ENCODE data around the gene PAFAH2. TPM values are rescaled to one million over a fixed set of nuclear protein-coding genes. Genes with fewer than 3 reads are reported as not detected.

PAFAH2 gene
- total and polyA plus RNA-seq, 2 of the 13 experiments (the other 11 are each of a cell fraction or from before 2014, with no cell fraction given) = 6.9 to 9.4 TPM

- peak; percentile 78 for TF ChIP-seq GMEB2 (CRISPR knock-in tag; IDR thresholded peaks at IDR 0.05; ENCODE audit: low read depth)
- no peak for TF ChIP-seq CHD4 (IDR thresholded peaks at IDR 0.05; ENCODE audit: borderline replicate concordance, low read length)
- TF ChIP-seq ZNF614 (CRISPR knock-in tag; IDR thresholded peaks at IDR 0.05; ENCODE audit: borderline replicate concordance) = peak; percentile 96
- peak; percentile 62; the same call in 1 of the 2 replicates for TF ChIP-seq ZNF142 (CRISPR knock-in tag; IDR thresholded peaks at IDR 0.05)
- TF ChIP-seq ZNF263 (CRISPR knock-in tag; IDR thresholded peaks at IDR 0.05) = peak; percentile 75; the same call in 1 of the 2 replicates
- TF ChIP-seq YEATS4 (CRISPR knock-in tag; IDR thresholded peaks at IDR 0.05; ENCODE audit: borderline replicate concordance) = peak; percentile 98
- no peak for TF ChIP-seq ZNF577 (CRISPR knock-in tag; IDR thresholded peaks at IDR 0.05; ENCODE audit: borderline replicate concordance, low read depth)
- no peak for TF ChIP-seq ZNF891 (CRISPR knock-in tag; IDR thresholded peaks at IDR 0.05)
- TF ChIP-seq NKX3-1 (CRISPR knock-in tag; IDR thresholded peaks at IDR 0.05) = no peak
- TF ChIP-seq SMC3 (IDR thresholded peaks at IDR 0.05; ENCODE audit: low read length) = peak; percentile 90
- peak; percentile 93 for TF ChIP-seq ZFP90 (CRISPR knock-in tag; IDR thresholded peaks at IDR 0.05; ENCODE audit: borderline replicate concordance)
- 0 out of 2 replicates have a peak, but pooled peaks have one; percentile 1 for TF ChIP-seq ZNF180 (CRISPR knock-in tag; IDR thresholded peaks at IDR 0.05; ENCODE audit: borderline replicate concordance, low read depth)
- no peak; the same call in 1 of the 2 replicates for TF ChIP-seq ZNF460 (CRISPR knock-in tag; IDR thresholded peaks at IDR 0.05; ENCODE audit: borderline replicate concordance)
- no peak for TF ChIP-seq PRMT3 (CRISPR knock-in tag; IDR thresholded peaks at IDR 0.05; ENCODE audit: borderline replicate concordance, low read depth)
- TF ChIP-seq MIER2 (CRISPR knock-in tag; IDR thresholded peaks at IDR 0.05) = peak; percentile 87; the same call in 1 of the 2 replicates
- TF ChIP-seq, protein P1, sequence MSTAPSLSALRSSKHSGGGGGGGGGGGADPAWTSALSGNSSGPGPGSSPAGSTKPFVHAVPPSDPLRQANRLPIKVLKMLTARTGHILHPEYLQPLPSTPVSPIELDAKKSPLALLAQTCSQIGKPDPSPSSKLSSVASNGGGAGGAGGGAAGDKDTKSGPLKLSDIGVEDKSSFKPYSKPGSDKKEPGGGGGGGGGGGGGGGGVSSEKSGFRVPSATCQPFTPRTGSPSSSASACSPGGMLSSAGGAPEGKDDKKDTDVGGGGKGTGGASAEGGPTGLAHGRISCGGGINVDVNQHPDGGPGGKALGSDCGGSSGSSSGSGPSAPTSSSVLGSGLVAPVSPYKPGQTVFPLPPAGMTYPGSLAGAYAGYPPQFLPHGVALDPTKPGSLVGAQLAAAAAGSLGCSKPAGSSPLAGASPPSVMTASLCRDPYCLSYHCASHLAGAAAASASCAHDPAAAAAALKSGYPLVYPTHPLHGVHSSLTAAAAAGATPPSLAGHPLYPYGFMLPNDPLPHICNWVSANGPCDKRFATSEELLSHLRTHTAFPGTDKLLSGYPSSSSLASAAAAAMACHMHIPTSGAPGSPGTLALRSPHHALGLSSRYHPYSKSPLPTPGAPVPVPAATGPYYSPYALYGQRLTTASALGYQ (CRISPR knock-in tag; IDR thresholded peaks at IDR 0.05) = peak; percentile 69
- TF ChIP-seq JDP2 (CRISPR knock-in tag; IDR thresholded peaks at IDR 0.05; ENCODE audit: borderline replicate concordance) = no peak
These were observed at the start of gene PAFAH2 (continued) for GRCh38 chr1:25997828-25998761.
